Hepatocyte (in vitro differentiated cells): ENCODE results near the gene RBM33. TPM values are rescaled to one million over a fixed set of nuclear protein-coding genes. Genes with fewer than 3 reads are reported as not detected.

Experiments used
- DNase-seq: peaks from one replicate; pipeline ENCODE4 v3.0.0-alpha.2; 2016; ENCODE audit warnings: low spot score
- H2AFZ ChIP-seq: fragments of 200-600 bp; sonication (generic); 2 replicates; pipeline ENCODE4 v1.6.0; 2016; ENCODE audit warnings: antibody characterized with exemption, mild to moderate bottlenecking
- H3K27ac ChIP-seq: fragments of 200-600 bp; sonication (generic); 2 replicates; pipeline ENCODE4 v1.5.1; 2016; ENCODE audit warnings: mild to moderate bottlenecking
- H3K27me3 ChIP-seq: fragments of 200-600 bp; sonication (generic); 2 replicates; pipeline ENCODE4 v1.6.1; 2016
- H3K36me3 ChIP-seq: fragments of 200-600 bp; sonication (generic); replicated peaks from 2 replicates; pipeline ENCODE4 v1.5.1; 2016; ENCODE audit warnings: low read depth; ENCODE audit not compliant: insufficient read depth
- H3K4me1 ChIP-seq: fragments of 200-600 bp; sonication (generic); 2 replicates; pipeline ENCODE4 v1.5.1; 2016; ENCODE audit warnings: mild to moderate bottlenecking, moderate library complexity; ENCODE audit not compliant: insufficient read depth
- H3K4me2 ChIP-seq: fragments of 200-600 bp; sonication (generic); 2 replicates; pipeline ENCODE4 v1.6.0; 2016
- H3K4me3 ChIP-seq: fragments of 200-600 bp; sonication (generic); 2 replicates; pipeline ENCODE4 v1.5.1; 2016; ENCODE audit warnings: mild to moderate bottlenecking
- H3K79me2 ChIP-seq: fragments of 200-600 bp; sonication (generic); 2 replicates; pipeline ENCODE4 v1.6.0; 2017; ENCODE audit warnings: mild to moderate bottlenecking
- H3K9me2 ChIP-seq: fragments of 200-600 bp; sonication (generic); replicated peaks from 2 replicates; pipeline ENCODE4 v1.6.0; 2017; ENCODE audit warnings: mild to moderate bottlenecking; ENCODE audit not compliant: insufficient read depth
- H3K9me3 ChIP-seq: fragments of 200-600 bp; sonication (generic); 2 replicates; pipeline ENCODE4 v1.5.1; 2016; ENCODE audit warnings: low read depth, mild to moderate bottlenecking
- H4K20me1 ChIP-seq: fragments of 200-600 bp; sonication (generic); 2 replicates; pipeline ENCODE4 v1.6.0; 2016; ENCODE audit warnings: mild to moderate bottlenecking; ENCODE audit not compliant: insufficient read depth, poor library complexity, severe bottlenecking
- EZH2 ChIP-seq: fragments of 200-600 bp; sonication (generic); IDR thresholded peaks from 2 replicates; pipeline ENCODE4 v1.6.1; 2016; ENCODE audit warnings: antibody characterized with exemption, mild to moderate bottlenecking, borderline replicate concordance
- EZH2phosphoT487 ChIP-seq: fragments of 200-600 bp; sonication (generic); IDR thresholded peaks from one replicate; pipeline ENCODE4 v1.6.1; 2018; ENCODE audit warnings: antibody characterized with exemption, mild to moderate bottlenecking, low read depth, moderate library complexity; ENCODE audit not compliant: unreplicated experiment, severe bottlenecking
- WGBS: methylation state at CpG from one replicate; pipeline ENCODE4 v1.1.6; 2016; ENCODE audit warnings: low lambda C conversion rate; ENCODE audit errors: missing lambda C conversion rate; 5-methylcytosine and 5-hydroxymethylcytosine counted together
- polyA plus RNA-seq: library from polyadenylated mRNA; unstranded; fragments of >200 nt; fragmentation: Nextera tagmentation; extraction: Ambion mirVana; gene quantifications from 2 replicates; pipeline ENCODE4 v1.2.1, GENCODE V29; 2016
- total RNA-seq: library from RNA; depleted of rRNA; stranded (reverse); fragments of >200 nt; gene quantifications from 2 replicates; pipeline ENCODE4 v1.2.3, GENCODE V29; 2014
- TF ChIP-seq, protein P1 (sequence below): fragments of 200-600 bp; sonication (generic); IDR thresholded peaks from 2 replicates; pipeline ENCODE4 v1.5.1; 2016; ENCODE audit warnings: antibody characterized with exemption, mild to moderate bottlenecking; ENCODE audit not compliant: poor library complexity

Gene RBM33
- total and polyA plus RNA-seq, 2 experiments from 2014 or later, result 24.8 to 40.8 TPM

DNA sequence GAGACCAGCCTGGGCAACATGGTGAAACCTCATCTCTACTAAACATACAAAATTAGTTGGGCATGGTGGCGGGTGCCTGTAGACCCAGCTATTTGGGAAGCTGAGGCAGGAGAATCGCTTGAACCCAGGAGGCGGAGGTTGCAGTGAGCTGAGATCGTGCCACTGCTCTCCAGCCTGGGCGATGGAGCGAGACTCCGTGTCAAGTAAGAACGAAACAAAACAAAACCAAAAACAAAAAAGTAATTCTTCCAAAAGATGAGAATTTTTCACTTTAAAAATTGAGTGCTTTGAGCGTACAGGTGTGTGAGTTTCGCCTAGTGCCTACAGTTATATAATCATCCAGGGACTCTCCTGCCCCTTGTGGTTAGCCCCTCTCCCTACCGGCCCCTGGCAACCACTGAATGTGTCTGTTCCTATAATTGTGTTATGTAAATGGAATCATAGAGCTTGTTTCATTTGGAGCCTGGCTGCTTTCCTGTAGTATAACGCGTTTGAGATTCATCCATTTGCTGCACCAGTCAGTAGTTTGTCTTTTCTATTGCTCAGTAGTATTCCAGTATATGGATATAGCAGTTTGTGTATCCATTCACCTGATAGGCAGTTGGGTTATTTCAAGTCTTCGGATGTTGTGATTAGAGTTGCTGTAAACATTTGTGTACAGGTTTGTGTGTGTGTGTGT lies 80.0 kb downstream of the RBM33 start:
- 98% methylated on average over 14 of the region's 14 CpGs for WGBS
- Histone ChIP-seq H2AFZ (no peak overlapping the region), H3K4me3 (no peak overlapping the region), H3K27ac (no peak overlapping the region), H3K9me3 (no peaks in the 10 kb centered on the region), H3K9me2 (no peaks in the 10 kb centered on the region), H4K20me1 (peaks cover 26% of the 10 kb centered on the region), H3K36me3 (no peaks in the 10 kb centered on the region), H3K27me3 (no peaks in the 10 kb centered on the region), H3K4me1 (peaks cover 5% of the 10 kb centered on the region), H3K79me2 (peaks cover 89% of the 10 kb centered on the region), H3K4me2 (no peak overlapping the region)
- TF ChIP-seq EZH2phosphoT487 (no peak), EZH2 (no peak)
- TF ChIP-seq, protein P1, sequence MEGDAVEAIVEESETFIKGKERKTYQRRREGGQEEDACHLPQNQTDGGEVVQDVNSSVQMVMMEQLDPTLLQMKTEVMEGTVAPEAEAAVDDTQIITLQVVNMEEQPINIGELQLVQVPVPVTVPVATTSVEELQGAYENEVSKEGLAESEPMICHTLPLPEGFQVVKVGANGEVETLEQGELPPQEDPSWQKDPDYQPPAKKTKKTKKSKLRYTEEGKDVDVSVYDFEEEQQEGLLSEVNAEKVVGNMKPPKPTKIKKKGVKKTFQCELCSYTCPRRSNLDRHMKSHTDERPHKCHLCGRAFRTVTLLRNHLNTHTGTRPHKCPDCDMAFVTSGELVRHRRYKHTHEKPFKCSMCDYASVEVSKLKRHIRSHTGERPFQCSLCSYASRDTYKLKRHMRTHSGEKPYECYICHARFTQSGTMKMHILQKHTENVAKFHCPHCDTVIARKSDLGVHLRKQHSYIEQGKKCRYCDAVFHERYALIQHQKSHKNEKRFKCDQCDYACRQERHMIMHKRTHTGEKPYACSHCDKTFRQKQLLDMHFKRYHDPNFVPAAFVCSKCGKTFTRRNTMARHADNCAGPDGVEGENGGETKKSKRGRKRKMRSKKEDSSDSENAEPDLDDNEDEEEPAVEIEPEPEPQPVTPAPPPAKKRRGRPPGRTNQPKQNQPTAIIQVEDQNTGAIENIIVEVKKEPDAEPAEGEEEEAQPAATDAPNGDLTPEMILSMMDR, result no peak
- DNase-seq, result no peak

- no peaks in the 10 kb centered on the region for H3K9me3 ChIP-seq
- H3K27ac ChIP-seq, result no peak overlapping the region
- H3K36me3 ChIP-seq, result no peaks in the 10 kb centered on the region
- 94% methylated on average over 2 of the region's 2 CpGs for WGBS
- peaks cover 5% of the 10 kb centered on the region for H3K4me1 ChIP-seq
- peaks cover 92% of the 10 kb centered on the region for H3K79me2 ChIP-seq
- TF ChIP-seq, protein P1, result no peak
- no peak for TF ChIP-seq EZH2
- H3K4me2 ChIP-seq, result no peak overlapping the region
- no peaks in the 10 kb centered on the region for H3K27me3 ChIP-seq
- no peak overlapping the region for H3K4me3 ChIP-seq
- peaks cover 30% of the 10 kb centered on the region for H4K20me1 ChIP-seq
- no peak overlapping the region for H2AFZ ChIP-seq
- H3K9me2 ChIP-seq, result no peaks in the 10 kb centered on the region
- no peak for DNase-seq
These were observed 80.5 kb downstream of the RBM33 start for GRCh38 chr7:155725006-155725355.

DNA sequence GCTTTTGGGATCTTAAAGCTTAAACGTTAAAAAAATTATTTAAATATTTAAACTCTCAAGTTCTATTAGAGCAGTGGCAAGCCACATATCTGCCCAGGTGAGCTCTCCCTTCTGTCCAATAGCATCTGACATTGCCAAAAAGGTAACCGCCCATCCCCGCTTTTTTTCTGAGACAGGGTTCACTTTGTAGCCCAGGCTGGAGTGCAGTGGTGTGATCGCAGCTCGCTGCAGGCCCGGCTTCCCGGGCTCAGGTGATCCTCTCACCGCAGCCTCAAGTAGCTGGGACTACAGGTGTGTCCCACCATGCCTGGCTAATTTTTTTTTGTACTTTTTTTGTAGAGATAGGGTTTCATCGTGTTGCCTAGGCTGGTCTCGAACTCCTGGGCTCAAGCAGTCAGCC lies 83.2 kb downstream of the RBM33 start:
- H3K4me1 ChIP-seq, result peaks cover 5% of the 10 kb centered on the region
- no peaks in the 10 kb centered on the region for H3K36me3 ChIP-seq
- peaks cover 88% of the 10 kb centered on the region for H3K79me2 ChIP-seq
- no peaks in the 10 kb centered on the region for H3K27me3 ChIP-seq
- no peak for DNase-seq
- H3K4me3 ChIP-seq, result no peak overlapping the region
- no peak overlapping the region for H2AFZ ChIP-seq
- no peaks in the 10 kb centered on the region for H3K9me3 ChIP-seq
- TF ChIP-seq EZH2 (no peak), EZH2phosphoT487 (no peak)
- TF ChIP-seq, protein P1, result no peak
- no peak overlapping the region for H3K4me2 ChIP-seq
- H4K20me1 ChIP-seq, result peaks cover 31% of the 10 kb centered on the region
- H3K9me2 ChIP-seq, result no peaks in the 10 kb centered on the region
- H3K27ac ChIP-seq, result no peak overlapping the region
- WGBS, result 94% methylated on average over 10 of the region's 10 CpGs
